ENCODE data around the gene LIMD2. TPM values are rescaled to one million over a fixed set of nuclear protein-coding genes. Genes with fewer than 3 reads are reported as not detected.
"Not testable (repeated sequence)": the region's sequence is repeated elsewhere in the genome, so short reads cannot be mapped to it uniquely, and the experiment has no call there.

Gene LIMD2
- polyA plus RNA-seq (2014; cell fraction: cytosol; rRNA removed), result 134 and 169 TPM in 2 replicates
- 828 and 858 TPM in 2 replicates for polyA plus RNA-seq (2014; cell fraction: nucleus; rRNA removed)

DNA sequence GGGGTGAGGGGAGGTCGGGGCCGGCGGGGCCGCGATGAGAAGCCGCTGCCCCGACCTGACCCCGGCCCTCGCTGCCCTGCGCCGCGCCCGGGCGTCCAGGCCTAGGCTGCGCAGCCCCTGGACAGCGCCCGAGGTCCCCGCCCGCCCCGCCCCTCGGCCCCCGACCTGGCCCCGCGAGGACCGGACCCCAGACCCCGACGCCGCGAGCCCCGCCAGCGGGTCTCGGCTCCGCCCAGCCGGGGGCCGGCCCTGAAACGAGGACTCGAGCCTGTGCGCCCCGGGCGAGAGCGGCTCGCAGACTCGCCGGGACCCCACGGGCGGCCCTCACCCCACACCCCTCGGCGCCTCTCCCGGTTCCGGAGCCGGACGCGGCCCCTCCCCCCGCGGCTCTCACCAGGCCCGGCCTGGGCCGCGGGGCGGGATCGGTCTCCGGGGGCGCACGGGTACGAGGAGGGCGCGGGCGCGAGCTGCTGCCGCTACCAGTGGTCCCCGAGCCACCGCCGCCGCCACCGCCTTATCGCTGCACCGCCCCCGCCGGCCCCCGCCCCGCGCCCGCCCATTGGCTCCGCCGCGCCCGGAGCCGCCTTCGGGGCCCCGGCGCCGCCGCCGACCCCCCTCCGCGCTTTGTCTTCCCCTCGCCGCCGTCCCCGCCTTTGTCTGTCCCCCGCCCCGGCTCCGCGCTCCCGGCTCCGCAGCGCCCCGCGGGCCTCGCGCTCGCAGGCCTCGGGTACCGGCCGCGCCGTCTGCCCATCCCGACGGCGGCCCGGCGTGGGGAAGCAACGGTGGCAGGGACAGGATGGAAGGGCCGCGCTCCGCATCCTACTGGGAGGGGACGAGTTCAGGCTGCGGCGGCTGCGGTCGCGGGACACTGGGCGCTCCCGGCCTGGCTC is at the start of gene LIMD2:
Gene LIMD2, minus strand, starts transcription at position 488 of the 890 bp plus-strand sequence. CDS start 827 bp downstream, outside the sequence.
- DNase-seq (ENCODE audit: low spot score), result peak; percentile 65

DNA sequence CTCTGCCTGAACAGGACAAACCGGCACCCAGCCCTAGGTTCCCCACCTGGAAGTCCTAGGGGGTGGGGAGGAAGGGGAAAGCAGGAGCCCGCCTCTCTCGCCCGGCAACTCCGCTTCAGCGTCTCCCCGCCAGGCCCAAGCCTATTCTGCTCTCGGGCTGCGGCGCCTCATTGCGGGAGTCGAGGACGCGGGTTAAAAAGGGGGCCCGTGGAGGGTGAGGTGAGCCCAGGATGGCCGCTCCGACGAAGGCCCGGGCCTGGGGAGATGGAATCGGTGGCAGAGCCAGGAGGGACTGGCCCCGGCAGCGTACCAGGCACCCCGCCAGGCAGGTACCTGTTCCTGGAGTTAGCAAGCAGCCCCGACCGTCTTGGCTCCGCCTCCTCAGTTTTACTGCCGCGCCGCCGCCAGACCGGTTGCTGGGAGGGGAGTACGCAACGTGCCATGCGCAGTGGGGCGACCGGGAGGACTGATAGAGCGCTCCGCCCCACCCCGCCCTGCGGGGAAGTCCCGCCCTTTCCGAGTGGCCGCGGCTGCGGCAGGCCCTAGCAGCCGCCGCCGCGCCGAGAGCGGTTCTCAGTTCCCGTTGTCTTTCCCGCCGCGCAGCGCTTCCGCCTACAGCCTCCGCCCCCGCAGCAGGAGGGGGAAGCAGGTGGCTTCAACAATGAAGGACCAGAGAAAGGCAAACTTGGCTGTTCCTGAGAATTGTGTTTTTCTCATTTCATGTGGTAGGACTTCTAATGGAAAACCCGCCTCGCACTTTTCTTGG is 41.7 kb upstream of the LIMD2 start, which contains the start of gene STRADA:
Gene STRADA, minus strand, starts transcription at position 392 of the 766 bp plus-strand sequence. CDS start 13,430 bp downstream, outside the sequence.
- peak; percentile 98 for DNase-seq (ENCODE audit: low spot score)

DNA sequence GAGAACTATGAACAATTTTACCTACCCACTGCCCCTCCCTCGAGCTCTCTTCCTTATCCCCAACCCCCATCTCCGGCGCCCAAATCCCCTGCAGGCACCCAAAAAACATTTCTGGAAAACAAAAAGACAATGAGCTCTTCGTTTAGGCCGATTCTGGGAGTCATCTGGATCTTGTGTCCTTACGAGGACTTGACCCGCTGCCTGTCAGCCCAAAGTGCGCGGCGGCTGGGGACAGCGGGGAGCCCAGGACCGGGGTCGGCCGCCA is 41.1 kb upstream of the LIMD2 start:
- DNase-seq (ENCODE audit: low spot score), result no peak

DNA sequence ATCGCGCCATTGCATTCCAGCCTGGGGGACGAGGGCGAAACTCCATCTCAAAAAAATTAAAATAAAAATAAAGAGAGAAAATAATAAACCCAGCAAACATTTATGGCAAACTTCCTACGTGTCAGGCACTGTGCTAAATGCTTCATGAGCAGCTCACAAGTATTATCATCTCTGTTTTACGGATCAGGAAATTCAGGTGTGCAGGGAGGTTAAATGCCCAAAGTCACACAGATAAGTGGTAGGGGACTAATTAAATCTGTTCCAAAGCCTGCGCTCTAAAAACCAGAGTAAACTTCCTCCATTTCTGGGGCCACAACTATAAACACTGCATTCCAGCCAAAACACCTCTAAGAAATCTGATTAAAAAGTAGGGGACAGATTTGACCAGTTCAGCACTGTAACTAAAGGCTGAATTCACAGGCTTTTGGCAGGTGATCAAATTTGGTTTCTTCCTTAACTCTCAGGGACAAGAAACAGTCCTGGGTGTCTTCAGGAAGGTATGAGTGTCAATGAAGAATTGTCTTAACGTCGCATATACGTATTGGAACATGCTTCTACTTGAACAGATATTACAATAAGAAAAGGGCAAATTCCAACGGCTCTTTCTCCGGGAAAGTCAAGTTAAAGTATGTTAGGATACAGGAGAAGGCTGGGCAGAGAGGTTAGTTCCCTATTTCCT is 40.7 kb upstream of the LIMD2 start:
- no peak for DNase-seq (ENCODE audit: low spot score)

DNA sequence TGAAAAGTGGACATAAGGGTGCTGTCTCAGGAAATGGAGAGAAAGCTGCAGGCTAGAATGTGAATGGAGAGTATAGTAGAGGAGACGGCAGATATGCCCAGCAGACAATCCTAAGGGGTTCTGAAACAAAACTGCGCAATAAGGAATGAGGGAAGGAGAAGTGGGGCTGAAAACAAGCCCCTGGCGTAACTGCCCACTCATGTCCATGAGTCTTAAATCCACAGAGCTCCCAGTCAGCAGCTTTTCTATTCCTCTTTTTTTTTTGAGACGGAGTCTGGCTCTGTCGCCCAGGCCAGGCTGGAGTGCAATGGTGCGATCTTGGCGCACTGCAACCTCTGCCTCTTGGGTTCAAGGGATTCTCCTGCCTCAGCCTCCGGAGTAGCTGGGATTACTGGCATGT is 35.8 kb upstream of the LIMD2 start:
- DNase-seq (ENCODE audit: low spot score), result no peak

DNA sequence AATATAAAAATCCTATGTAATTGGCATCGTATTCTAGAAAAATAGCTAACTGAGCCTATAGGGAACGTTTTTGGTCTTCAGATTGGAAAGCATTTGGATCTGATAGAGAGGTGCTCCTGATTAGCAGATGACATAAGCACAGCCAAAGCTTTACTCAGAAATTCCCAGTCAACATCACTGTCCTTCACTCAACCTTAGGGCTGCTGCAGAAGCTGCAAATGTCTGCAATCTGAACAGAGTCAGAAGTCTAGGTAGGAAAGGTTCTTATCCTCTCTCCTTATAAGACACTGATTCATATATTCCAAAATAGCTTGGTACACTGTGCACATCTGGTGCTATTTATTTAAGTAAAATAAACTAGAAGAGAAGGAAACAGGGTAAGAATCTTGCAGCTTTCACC is 22.5 kb upstream of the LIMD2 start:
- DNase-seq (ENCODE audit: low spot score), result no peak

DNA sequence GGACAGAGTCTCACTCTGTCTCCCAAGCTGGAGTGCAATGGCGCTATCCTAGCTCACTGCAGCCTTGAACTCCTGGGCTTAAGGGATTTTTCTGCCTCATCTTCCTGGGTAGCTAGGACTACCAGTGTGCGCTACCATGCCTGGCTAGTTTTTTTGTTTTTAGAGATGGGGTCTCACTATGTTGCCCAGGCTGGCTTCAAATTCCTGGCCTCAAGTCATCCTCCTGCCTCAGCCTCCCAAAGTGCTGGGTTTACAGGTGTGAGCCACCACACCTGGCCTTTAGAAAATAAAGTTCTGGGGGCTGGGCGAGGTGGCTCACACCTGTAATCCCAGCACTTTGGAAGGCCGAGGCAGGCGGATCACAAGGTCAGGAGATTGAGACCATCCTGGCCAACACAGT is 20.3 kb upstream of the LIMD2 start:
- DNase-seq (ENCODE audit: low spot score), result not testable (repeated sequence)

DNA sequence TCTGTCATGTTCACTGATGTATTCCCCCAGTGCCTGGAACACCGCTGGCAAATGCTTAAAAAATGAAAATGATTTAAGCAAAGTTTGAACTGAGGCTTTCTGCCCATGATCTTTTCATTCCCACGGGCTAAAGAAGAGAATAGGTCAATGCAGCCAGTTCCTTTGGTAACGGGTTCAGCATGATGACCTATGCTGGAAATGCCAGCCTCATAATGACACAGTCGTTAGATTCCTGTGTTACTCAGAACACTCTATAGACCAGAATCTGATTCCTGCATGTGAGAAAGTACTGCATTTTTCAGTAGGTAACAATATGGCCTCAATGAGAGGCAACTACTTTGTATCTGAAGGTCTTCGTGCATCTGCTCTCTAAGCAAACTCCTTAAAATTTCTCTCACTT is 19.1 kb upstream of the LIMD2 start:
- no peak for DNase-seq (ENCODE audit: low spot score)

DNA sequence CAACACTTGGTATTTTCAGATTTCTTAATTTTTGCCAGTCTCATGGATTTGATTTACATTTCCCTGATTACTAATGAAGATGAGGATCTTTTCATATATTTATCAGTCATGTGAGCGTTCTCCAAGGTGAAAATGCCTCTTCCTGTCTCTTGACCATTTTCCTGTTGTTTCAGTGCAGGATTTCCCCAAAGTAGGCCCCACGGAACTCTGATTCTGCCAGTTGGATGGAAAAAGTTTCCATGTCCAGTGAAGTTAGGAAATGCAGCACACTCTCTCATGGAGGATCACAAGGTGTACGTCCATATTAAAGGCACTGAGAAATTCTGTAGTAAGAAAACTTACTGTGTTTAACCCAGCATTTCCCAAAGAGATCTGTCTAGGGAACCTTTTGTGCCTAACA is 16.5 kb upstream of the LIMD2 start:
- DNase-seq (ENCODE audit: low spot score), result no peak

DNA sequence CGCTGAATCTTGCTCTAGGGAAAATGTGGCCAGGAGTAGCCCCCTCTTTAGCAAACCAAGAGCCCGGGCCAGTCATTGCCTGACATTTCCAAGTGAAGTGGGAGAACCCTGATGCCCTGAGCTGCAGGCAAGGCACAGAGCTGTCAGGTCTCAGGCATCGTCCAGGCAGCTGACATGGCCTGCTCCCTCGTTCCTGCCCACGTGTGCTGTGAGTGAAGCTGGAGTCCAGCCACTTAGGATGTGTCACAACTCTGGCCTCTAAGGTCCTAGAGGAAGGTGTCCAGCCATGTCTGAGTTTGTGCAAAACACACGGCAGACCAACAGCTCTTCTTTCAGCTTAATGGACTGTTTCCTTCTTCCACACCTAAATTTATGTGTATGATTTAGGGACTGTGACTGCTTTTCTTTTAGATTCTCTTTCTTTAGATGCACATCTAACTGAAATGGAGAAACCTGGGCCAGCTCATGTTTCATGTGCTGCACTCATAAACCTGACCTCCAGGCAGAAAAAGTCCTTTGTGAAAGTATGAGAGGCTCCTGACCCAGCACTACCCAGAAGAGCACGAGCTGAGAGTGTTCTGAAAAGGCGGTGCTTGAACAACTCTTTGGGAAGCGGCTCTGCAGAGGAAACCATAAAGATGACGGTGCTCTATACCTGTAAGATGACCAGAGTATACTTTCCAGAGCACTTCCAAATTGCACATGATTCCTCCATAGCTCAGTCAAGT is 14.8 kb upstream of the LIMD2 start:
- no peak for DNase-seq (ENCODE audit: low spot score)

DNA sequence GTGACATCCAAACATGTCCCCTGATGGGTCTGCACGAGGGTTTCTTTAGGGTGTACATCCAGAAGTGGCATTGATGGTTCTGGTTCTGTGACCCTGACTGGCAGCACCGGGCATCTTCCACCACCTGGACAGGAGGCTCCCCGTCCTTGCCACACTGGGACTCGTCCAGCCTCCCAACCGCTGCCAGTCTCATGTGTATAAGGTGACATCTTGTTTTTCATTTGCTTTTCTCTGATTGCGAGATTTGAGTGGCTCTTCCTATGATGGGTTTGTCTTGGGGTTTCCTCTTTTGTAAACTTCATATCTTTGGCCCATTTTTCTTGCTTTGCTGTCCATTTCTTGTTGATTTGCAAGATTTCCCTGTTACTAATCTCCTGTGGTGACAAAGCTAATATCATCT is 9.2 kb upstream of the LIMD2 start:
- DNase-seq (ENCODE audit: low spot score), result no peak

DNA sequence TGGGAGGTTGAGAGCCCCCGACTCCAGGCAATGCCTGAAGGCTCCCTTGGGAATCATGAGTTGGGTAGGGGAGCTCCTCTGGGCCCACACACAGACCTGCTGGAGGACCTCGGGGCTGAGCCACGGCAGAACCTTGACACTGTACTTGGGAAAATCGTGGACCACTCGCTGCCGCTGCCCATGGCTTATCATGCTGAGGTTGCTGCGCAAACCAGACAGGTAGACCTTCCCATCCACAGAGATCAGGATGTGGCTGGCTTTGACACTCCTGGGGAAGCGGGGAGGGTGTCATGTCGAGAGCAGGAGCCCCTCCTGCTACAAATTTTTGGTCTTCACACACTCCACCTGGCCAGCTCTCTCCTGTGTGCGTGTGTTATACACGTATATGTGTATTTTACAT is 7.2 kb upstream of the LIMD2 start:
- no peak for DNase-seq (ENCODE audit: low spot score)

DNA sequence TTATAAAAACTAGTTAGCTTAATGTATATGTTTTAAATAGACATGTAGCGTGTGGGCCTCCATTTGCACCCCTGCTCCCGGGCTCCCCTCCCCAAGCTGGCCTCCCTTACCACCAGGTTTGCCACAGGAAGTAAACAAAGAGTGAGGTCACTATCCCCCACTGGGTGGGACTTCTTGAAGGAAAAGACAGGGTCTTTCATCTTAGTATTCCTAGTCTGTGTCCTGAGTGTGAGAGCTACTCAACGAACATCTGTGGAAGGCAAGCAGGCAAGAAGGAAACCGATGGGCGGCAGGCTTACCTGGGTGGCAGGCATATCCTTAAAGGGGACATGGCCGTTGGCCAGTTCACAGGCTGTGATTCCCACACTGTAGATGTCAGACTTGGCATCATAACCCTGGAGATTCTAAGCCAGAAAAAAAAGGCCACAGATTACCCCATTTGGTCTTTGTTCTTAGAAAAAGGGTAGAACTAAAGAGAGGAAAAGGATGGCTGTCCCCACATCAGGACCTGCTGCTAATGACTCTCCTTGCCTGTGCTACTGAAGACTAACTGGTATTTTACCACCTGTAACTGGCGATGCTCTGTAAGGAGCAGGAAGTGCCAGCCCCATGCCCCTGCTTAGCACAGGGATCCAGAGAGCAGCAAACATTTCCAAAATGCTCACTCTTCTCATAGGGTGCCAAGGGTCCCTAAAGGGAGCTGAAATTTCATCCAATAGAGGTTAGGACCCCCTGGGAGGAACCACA is 6.6 kb upstream of the LIMD2 start:
- DNase-seq (ENCODE audit: low spot score), result no peak

DNA sequence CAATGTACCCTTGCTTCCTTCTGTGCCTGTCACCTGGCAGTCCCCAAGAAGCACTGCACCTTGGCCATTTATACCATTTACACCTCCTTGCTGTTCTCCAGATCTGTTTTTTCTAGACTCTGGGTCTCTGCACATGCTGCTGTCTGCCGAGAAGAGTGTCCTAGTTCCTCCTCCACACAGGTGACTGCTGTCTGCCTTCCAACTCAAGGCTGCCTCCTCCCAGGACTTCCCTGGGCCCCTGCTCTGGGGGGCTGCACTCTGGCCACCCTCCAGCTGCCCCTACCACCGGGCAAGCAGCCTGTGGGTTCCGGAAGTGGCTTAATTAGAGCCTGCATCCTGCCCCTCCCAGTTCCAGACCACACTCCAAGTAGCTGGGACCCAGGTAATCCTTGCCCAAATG is 5.7 kb upstream of the LIMD2 start:
- no peak for DNase-seq (ENCODE audit: low spot score)

DNA sequence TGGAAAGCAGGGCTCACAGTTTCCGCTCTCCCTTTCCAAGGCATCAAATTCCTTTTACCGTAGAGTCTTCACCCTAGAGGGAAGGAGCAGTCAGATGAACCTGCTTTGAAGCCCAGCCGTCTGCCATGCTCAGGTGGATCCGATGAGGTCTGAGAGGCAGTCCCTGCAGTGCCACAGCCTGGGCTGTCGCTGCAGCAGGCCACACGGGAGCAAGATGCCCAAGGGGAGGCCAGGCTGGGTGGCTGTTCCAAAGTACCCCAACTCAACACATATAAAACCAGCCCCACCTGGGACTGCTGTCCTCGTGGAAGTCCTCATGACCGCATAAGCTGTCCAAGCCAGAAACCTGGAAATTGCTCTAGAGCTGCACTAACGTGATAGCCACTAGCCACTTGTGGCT is 4.9 kb upstream of the LIMD2 start:
- no peak for DNase-seq (ENCODE audit: low spot score)

DNA sequence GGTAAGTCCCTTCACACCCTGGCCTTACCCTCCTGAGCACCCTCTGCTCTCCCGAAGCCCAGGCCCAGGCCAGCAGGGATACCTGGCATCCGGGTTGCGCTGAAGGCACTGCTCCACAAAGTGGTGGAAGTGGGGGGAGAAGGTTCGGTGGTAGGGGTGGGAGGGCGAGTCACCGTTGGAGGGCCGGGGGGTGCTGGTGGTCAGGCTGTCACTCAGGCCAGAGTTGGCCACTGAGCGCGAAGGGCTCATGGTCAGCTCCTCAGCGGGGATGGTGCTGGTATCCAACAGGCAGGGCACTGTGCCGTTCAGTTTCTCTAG is 4.3 kb upstream of the LIMD2 start:
- no peak for DNase-seq (ENCODE audit: low spot score)

DNA sequence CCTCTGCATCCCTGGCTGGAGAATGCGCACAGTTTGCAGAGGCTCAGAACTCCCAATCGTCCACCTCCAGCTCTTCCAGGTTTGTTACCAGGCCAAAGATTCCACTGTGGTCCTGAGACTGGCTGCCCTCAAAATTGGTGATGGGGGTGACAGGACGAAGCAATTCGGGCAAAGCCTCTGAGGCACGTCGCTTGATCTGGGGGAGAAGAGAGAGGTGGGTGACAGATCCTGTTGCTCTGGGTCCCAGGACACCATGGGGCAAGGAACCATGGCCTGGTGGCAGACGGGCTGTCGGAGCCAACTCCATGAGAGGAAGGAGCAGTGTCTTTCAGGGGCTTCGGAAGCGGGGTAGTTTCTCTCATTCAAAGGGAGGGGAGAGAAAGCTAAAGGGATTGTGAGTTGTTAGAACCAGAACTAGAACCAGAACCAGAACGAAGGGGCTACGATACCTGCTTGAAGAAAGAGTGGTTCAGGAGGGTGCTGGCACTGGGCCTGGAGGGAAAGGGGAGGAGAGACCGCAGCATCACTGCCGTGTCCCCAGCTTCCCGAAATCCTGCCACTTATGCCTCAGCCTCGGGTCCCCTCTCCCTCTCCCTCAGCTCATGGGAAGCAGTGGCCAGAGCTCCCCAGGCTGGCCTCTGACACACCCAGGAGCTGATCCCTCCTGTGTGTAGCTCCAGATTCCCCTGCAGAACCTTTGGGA is 3.8 kb upstream of the LIMD2 start:
- no peak for DNase-seq (ENCODE audit: low spot score)

DNA sequence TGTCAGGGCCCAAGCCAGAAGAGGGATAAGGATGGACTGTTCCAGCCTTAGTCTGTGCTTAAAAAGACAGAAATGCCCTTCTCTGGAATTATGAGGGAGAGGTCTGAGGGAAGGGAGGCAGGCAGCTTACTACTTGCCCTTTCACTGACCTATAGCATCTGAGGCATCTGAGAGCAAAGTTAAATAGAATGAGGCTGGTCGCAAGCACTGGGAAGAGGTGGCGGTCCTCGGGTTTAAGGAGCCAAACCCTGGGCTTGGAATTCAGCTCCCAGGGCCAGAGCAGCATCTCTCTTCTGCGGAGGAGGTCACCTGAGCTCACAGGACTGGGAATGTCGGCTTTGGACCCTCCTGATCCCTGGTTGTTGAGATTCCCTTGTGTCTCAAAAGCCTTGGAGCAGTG is 3.1 kb upstream of the LIMD2 start:
- no peak for DNase-seq (ENCODE audit: low spot score)

DNA sequence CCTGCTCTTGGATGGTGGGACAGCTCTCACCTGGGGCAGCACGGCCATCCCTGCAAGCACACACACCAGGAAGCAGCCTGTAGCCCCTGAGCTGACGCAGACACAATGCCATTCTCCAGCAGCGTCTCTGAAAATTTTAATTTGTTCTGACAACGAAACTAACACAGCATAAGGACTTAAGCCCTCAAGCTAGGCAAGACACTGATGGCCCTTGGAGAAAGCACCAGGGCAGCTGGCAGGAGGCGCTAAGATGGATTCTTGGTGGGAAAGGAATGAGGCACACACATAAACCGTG is 2.7 kb upstream of the LIMD2 start:
- DNase-seq (ENCODE audit: low spot score), result no peak

DNA sequence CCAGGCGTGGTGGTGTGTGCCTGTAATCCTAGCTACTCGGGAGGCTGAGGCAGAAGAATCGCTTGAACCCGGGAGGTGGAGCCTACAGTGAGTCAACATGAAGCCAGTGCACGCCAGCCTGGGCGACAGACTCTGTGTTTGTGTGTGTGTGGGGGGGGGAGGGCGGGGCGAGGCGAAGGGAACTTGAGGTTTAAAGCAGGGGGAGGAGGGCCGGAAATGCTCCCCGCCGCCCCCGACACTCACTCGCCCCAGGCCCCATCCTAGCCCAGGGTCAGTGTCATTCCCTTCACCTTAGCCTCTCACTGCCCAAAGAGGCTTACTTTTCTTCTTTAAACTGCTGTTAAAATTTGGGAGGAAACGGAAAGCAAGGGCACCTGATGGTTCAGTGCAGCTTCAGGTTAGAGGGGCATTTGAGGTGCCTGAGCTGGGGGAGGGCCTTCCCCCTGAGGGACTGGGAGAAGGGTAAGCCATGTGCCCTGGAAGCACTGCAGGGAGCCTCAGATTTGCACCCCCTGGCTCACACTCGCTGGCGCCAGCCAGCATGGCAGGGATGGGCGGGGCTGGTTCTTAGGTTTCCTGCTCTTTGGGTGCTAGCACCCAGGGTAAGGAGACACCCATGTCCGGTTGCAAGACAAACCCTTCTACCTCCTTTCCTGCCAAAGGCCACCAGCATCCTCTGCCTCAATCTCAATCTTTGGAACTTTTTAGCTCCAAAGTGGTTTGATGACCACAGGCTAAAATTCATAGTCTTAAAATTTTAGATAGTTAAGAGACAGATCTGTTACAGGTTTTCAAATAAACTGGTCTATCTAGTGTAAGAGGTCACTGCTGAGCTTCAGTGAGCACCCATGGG is 2.2 kb upstream of the LIMD2 start:
- DNase-seq (ENCODE audit: low spot score), result no peak

Measured in SK-N-DZ (cell line).